GM12878 (cell line): ENCODE measurements around the gene ABITRAM. TPM values are rescaled to one million over a fixed set of nuclear protein-coding genes. Genes with fewer than 3 reads are reported as not detected.

Experiments used
- ATAC-seq: fragments of 200-7000 bp; cut with Tn5 transposase; 3 replicates; pipeline ENCODE4 v1.9.1; 2020; ENCODE audit warnings: mild to moderate bottlenecking, moderate library complexity
- Bru-seq: library from RNA; stranded (reverse); fragments of 400-500 nt; gene quantifications from one replicate; lab custom pipeline; 2021; lab: Mats Ljungman, UMichigan
- BruChase-seq, 2 experiments: library from RNA; stranded (reverse); fragments of 400-500 nt; gene quantifications; one replicate each; lab custom pipeline; 2021; lab: Mats Ljungman, UMichigan
- BruUV-seq: library from RNA; stranded (reverse); fragments of 400-500 nt; replicated peaks from 2 replicates; lab custom pipeline; 2021; lab: Mats Ljungman, UMichigan
- CTCF ChIA-PET: fragments of 300-600 bp; sonication (Branson Sonifier 250); formaldehyde crosslinking; extraction: SDS; loops from one replicate; lab custom pipeline; 2021; ENCODE audit warnings: inconsistent platforms; lab: Yijun Ruan, JAX
- POLR2A ChIA-PET: fragments of 350-600 bp; formaldehyde crosslinking; extraction: SDS; loops from one replicate; lab custom pipeline; 2021; ENCODE audit warnings: inconsistent platforms; lab: Charles Lee
- RAD21 ChIA-PET: fragments of 300-600 bp; sonication (Branson Sonifier 250); formaldehyde crosslinking; loops from one replicate; lab custom pipeline; 2023; ENCODE audit warnings: antibody characterized with exemption; ENCODE audit not compliant: unreplicated experiment; lab: Charles Lee
- SMC1A ChIA-PET: fragments of 300-600 bp; sonication (Branson Sonifier 250); formaldehyde crosslinking; loops from one replicate; lab custom pipeline; 2023; ENCODE audit not compliant: unreplicated experiment, uncharacterized antibody; lab: Charles Lee
- DNase-seq: peaks from one replicate; pipeline ENCODE4 v3.0.0-alpha.2; 2011; ENCODE audit warnings: low read depth, low spot score
- FAIRE-seq: peaks from 3 replicates; lab custom pipeline; 2011; peaks lifted over from hg19 to GRCh38; lab: Jason Lieb, UNC
- H2AFZ ChIP-seq: 2 replicates; pipeline ENCODE4 v1.6.0; 2011; ENCODE audit warnings: low read depth, low read length, control low read depth; ENCODE audit not compliant: control insufficient read depth
- H3K27ac ChIP-seq: 2 replicates; pipeline ENCODE4 v1.5.1; 2011; ENCODE audit warnings: control low read depth; ENCODE audit not compliant: control insufficient read depth, insufficient read depth
- H3K27me3 ChIP-seq, 2 experiments: replicated peaks in 1 of 2; 2 replicates each; pipeline versions ENCODE4 v1.6.0 to v1.6.1; 2011; ENCODE audit warnings: low read length in 1 of 2; ENCODE audit not compliant: control insufficient read depth in 2 of 2, insufficient read depth in 2 of 2
- H3K36me3 ChIP-seq, 2 experiments: 2 replicates each; pipeline ENCODE4 v1.5.1; 2011; ENCODE audit warnings: low read length in 1 of 2; ENCODE audit not compliant: control insufficient read depth in 2 of 2, insufficient read depth in 2 of 2
- H3K4me1 ChIP-seq: 2 replicates; pipeline ENCODE4 v1.6.1; 2011; ENCODE audit warnings: mild to moderate bottlenecking, low read length, moderate library complexity, mixed read lengths; ENCODE audit not compliant: control insufficient read depth, insufficient read depth
- H3K4me2 ChIP-seq: 2 replicates; pipeline ENCODE4 v1.6.0; 2011; ENCODE audit warnings: control low read depth; ENCODE audit not compliant: control insufficient read depth, insufficient read depth
- H3K4me3 ChIP-seq: fragments of 200-600 bp; sonication (generic); 2 replicates; pipeline ENCODE4 v1.5.1; 2016
- H3K79me2 ChIP-seq: 2 replicates; pipeline ENCODE4 v1.6.0; 2011; ENCODE audit warnings: low read length; ENCODE audit not compliant: control insufficient read depth, insufficient read depth
- H3K9ac ChIP-seq: 2 replicates; pipeline ENCODE4 v1.8.0; 2011; ENCODE audit warnings: low read length, control low read depth, mixed read lengths; ENCODE audit not compliant: control insufficient read depth, insufficient read depth
- H3K9me3 ChIP-seq: replicated peaks from 3 replicates; pipeline ENCODE4 v1.5.1; 2011; ENCODE audit warnings: mild to moderate bottlenecking, low read length; ENCODE audit not compliant: control insufficient read depth, insufficient read depth
- H4K20me1 ChIP-seq: 2 replicates; pipeline ENCODE4 v1.6.0; 2011; ENCODE audit not compliant: control insufficient read depth, insufficient read depth
- BRCA1 ChIP-seq: IDR thresholded peaks from 2 replicates; pipeline ENCODE4 v1.6.1; 2011; ENCODE audit warnings: low read depth, low read length, improper control_type of control experiment
- FOXM1 ChIP-seq: IDR thresholded peaks from 2 replicates; pipeline ENCODE4 v1.6.1; 2012; ENCODE audit warnings: low read depth, mild to moderate bottlenecking, inconsistent platforms, low read length, moderate library complexity
- HSF1 ChIP-seq: fragments of 150-350 bp; IDR thresholded peaks from 2 replicates; pipeline ENCODE4 v1.6.1; 2014; ENCODE audit warnings: mild to moderate bottlenecking, low read depth, low read length
- IKZF2 ChIP-seq, 2 experiments: fragments of 450-650 bp; IDR thresholded peaks; 2 replicates each; pipeline ENCODE4 v1.6.1; 2017; ENCODE audit warnings: mild to moderate bottlenecking in 2 of 2, moderate library complexity in 2 of 2
- LARP7 ChIP-seq: fragments of 450-650 bp; IDR thresholded peaks from 2 replicates; pipeline ENCODE4 v1.6.1; 2017; ENCODE audit warnings: mild to moderate bottlenecking
- MLLT1 ChIP-seq: fragments of 450-650 bp; IDR thresholded peaks from 2 replicates; pipeline ENCODE4 v1.6.1; 2016; ENCODE audit warnings: mild to moderate bottlenecking
- MXI1 ChIP-seq: fragments of 150-350 bp; IDR thresholded peaks from 2 replicates; pipeline ENCODE4 v1.6.1; 2011; ENCODE audit warnings: low read depth, mild to moderate bottlenecking, inconsistent platforms, low read length, improper control_type of control experiment
- NKRF ChIP-seq: fragments of 450-650 bp; conservative IDR thresholded peaks from 2 replicates; pipeline ENCODE4 v1.6.1; 2017; ENCODE audit warnings: mild to moderate bottlenecking, moderate library complexity
- NR2C1 ChIP-seq: fragments of 450-650 bp; IDR thresholded peaks from 2 replicates; pipeline ENCODE4 v1.6.1; 2017; ENCODE audit warnings: antibody characterized with exemption, mild to moderate bottlenecking, moderate library complexity
- SRF ChIP-seq, 2 experiments: IDR thresholded peaks; 2 replicates each; pipeline ENCODE4 v1.6.1; 2011; ENCODE audit warnings: low read depth in 2 of 2, low read length in 2 of 2, mild to moderate bottlenecking in 1 of 2, moderate library complexity in 1 of 2
- YY1 ChIP-seq: IDR thresholded peaks from 2 replicates; pipeline ENCODE4 v1.6.1; 2011; ENCODE audit warnings: low read depth, mild to moderate bottlenecking, low read length
- ZNF217 ChIP-seq: fragments of 450-650 bp; IDR thresholded peaks from 2 replicates; pipeline ENCODE4 v1.6.1; 2017; ENCODE audit warnings: antibody characterized with exemption, mild to moderate bottlenecking
- ZNF24 ChIP-seq: fragments of 450-650 bp; IDR thresholded peaks from 2 replicates; pipeline ENCODE4 v1.6.1; 2017; ENCODE audit warnings: antibody characterized with exemption, mild to moderate bottlenecking
- WGBS: methylation state at CpG from one replicate; pipeline ENCODE4 v1.1.6; 2016; ENCODE audit warnings: low lambda C conversion rate; ENCODE audit not compliant: insufficient replicate concordance, insufficient coverage; ENCODE audit errors: missing lambda C conversion rate; 5-methylcytosine and 5-hydroxymethylcytosine counted together
- in situ Hi-C: fragments of 300-500 bp; cut with MboI; formaldehyde crosslinking; loops from 9 replicates; pipeline ENCODE4 v1.14.3; 2018; ENCODE audit warnings: mixed read lengths
- intact Hi-C: fragments of 100-400 bp; cut with micrococcal nuclease; formaldehyde crosslinking; loops from one replicate; pipeline ENCODE4 v1.14.2; 2022; ENCODE audit not compliant: unreplicated experiment
- long read RNA-seq, 2 experiments: library from polyadenylated mRNA; unstranded; transcript quantifications; one replicate each; pipeline ENCODE4 v2.0.0, GENCODE V29; 2019 to 2020
- polyA minus RNA-seq, 3 experiments: library from RNA; depleted of rRNA, polyadenylated mRNA; stranded (reverse); fragments of >200 nt; gene quantifications; 2 replicates each; pipeline ENCODE4 v1.2.3, GENCODE V29; 2011
- polyA plus RNA-seq, 11 experiments: library from polyadenylated mRNA; depleted of rRNA in 4 of 11; unstranded in 6 of 11; stranded (reverse) in 5 of 11; fragments of >200 nt; fragmentation: Nextera tagmentation in 4 of 11; fragmentation: Illumina TruSeq in 1 of 11; extraction: Ambion mirVana in 4 of 11; extraction: Trizol in 1 of 11; gene quantifications; 1 replicate in 1 of 11; 2 replicates in 10 of 11; pipeline versions ENCODE4 v1.2.1 to v1.2.3, GENCODE V29; 2011 to 2016; ENCODE audit warnings: inconsistent platforms in 2 of 11, missing spikeins in 2 of 11, low read depth in 1 of 11
- total RNA-seq, 4 experiments: library from RNA; depleted of rRNA in 3 of 4; stranded (reverse); fragments of >200 nt in 3 of 4; fragmentation: Illumina TruSeq in 1 of 4; extraction: Trizol in 1 of 4; gene quantifications; 2 replicates each; pipeline versions ENCODE4 v1.2.1 to v1.2.3, GENCODE V29; 2013 to 2021

Gene ABITRAM
- 11.3 and 13.4 TPM in 2 replicates for total RNA-seq (2013; cell fraction: nucleolus; rRNA removed)
- 5.1 and 5.2 TPM in 2 replicates for total RNA-seq (2014; rRNA removed)
- 9.9 and 11.7 TPM in 2 replicates for total RNA-seq (2014; rRNA removed; fragmentation: Illumina TruSeq; extraction: Trizol)
- total RNA-seq (2021) = 7.7 and 7.8 TPM in 2 replicates
- 10.2 TPM for polyA plus RNA-seq (2011; ENCODE audit: low read depth)
- 18.4 and 23.6 TPM in 2 replicates for polyA plus RNA-seq (2011; rRNA removed)
- 8.6 and 10.1 TPM in 2 replicates for polyA plus RNA-seq (2011; cell fraction: cytosol; rRNA removed)
- polyA plus RNA-seq (2011; cell fraction: nucleus; rRNA removed) = 12.5 and 14.1 TPM in 2 replicates
- 7.7 and 8.4 TPM in 2 replicates for polyA plus RNA-seq (2012)
- polyA plus RNA-seq (2014; fragmentation: Illumina TruSeq; extraction: Trizol) = 17.3 TPM in 2 replicates
- polyA plus RNA-seq (2014; fragmentation: Nextera tagmentation; extraction: Ambion mirVana) = 1 to 10 TPM; 8.5 to 8.8 TPM
- polyA plus RNA-seq (2014; rRNA removed) = 8.3 and 9.5 TPM in 2 replicates
- polyA plus RNA-seq (2016; fragmentation: Nextera tagmentation; extraction: Ambion mirVana) = 10 to 100 TPM; 15.3 to 18.3 TPM
- polyA minus RNA-seq (2011; rRNA and poly(A)+ RNA removed) = 4.9 and 6.5 TPM in 2 replicates
- polyA minus RNA-seq (2011; cell fraction: cytosol; rRNA and poly(A)+ RNA removed) = 2.7 and 4.9 TPM in 2 replicates
- 4.6 and 5.7 TPM in 2 replicates for polyA minus RNA-seq (2011; cell fraction: nucleus; rRNA and poly(A)+ RNA removed)
- Bru-seq, nascent RNA = percentile 53 among the genes with signal in this experiment
- BruChase-seq, experiment 1, labeled RNA remaining after a 6-hour chase = percentile 56 among the genes with signal in this experiment
- percentile 58 among the genes with signal in this experiment for BruChase-seq, experiment 2, labeled RNA remaining after a 2-hour chase
- long read RNA-seq, experiment 1, transcript FAM206A-201 (6 exons, 2,134 nt) = major isoform, 16 of 17 reads
- long read RNA-seq, experiment 1, partial matches to known transcripts = 0 of 17 reads
- long read RNA-seq, experiment 1, other reads (novel, unspliced or antisense) = 0 of 17 reads
- long read RNA-seq, experiment 2, transcript FAM206A-201 (6 exons, 2,134 nt) = major isoform, 17 of 27 reads
- long read RNA-seq, experiment 2, partial matches to known transcripts = 0 of 27 reads
- long read RNA-seq, experiment 2, other reads (novel, unspliced or antisense) = 8 of 27 reads

- FAIRE-seq (peak; percentile 23), DNase-seq (peak; percentile 45), ATAC-seq (peak; percentile 91)
- Histone ChIP-seq H3K4me2 (peak within 1 kb of the TSS; percentile 89), H3K4me3 (peak within 1 kb of the TSS; percentile 100), H3K4me1 (no peaks in the 10 kb centered on the region), H3K36me3 (no peaks in the 10 kb centered on the region; a peak in 1 of 4 replicates), H3K27ac (peak within 1 kb of the TSS; percentile 84), H3K79me2 (peaks cover 22% of the 10 kb centered on the region), H3K9me3 (no peaks in the 10 kb centered on the region), H2AFZ (peak within 1 kb of the TSS; percentile 99), H4K20me1 (no peaks in the 10 kb centered on the region), H3K27me3 (no peaks in the 10 kb centered on the region), H3K9ac (peak within 1 kb of the TSS; percentile 80)
- ChIA-PET SMC1A (no interaction called here), RAD21 (no interaction called here), CTCF (interaction anchor here (0.8 to 1.1 kb wide), 2 partner anchors 20 to 44 kb away, joined by 3 to 4 read pairs; no protein-coding TSS in a partner anchor), POLR2A (no interaction called here)
- under 1% methylated on average over 41 of the region's 47 CpGs for WGBS
- intact Hi-C loops (loop anchor here (5.0 to 10.0 kb wide), 2 partner anchors 180 to 478 kb away; partner anchors contain the start of gene TMEM245), in situ Hi-C loops (no loop called here)
- TSS peak; percentile 72 for BruUV-seq
- TF ChIP-seq MLLT1 = no peak
- TF ChIP-seq ZNF217 = no peak
- peak; percentile 89 for TF ChIP-seq NKRF
- TF ChIP-seq HSF1 = no peak
- peak; percentile 21; the same call in 1 of the 2 replicates for TF ChIP-seq LARP7
- TF ChIP-seq FOXM1 = no peak
- no peak for TF ChIP-seq IKZF2 (IDR thresholded peaks at IDR 0.05)
- TF ChIP-seq ZNF24 = no peak
- TF ChIP-seq BRCA1 = no peak
- peak; percentile 46 for TF ChIP-seq NR2C1
- peak; percentile 29; the same call in 1 of the 2 replicates for TF ChIP-seq YY1
- peak; percentile 94 for TF ChIP-seq MXI1
- TF ChIP-seq SRF (IDR thresholded peaks at IDR 0.05; ENCODE audit: low read depth in 2 of 2, low read length in 2 of 2) = 0 out of 4 replicates have a peak, but pooled peaks of 1 of the 2 experiments have one; percentile 46
Observed at GRCh38 chr9:108934323-108934893, at the start of gene ABITRAM. TSS of gene ABITRAM (plus strand) at chr9:108934400. CDS start at chr9:108934487, 87 bp downstream.
